HepG2 (cell line): ENCODE data around the gene SLC50A1. TPM values are rescaled to one million over a fixed set of nuclear protein-coding genes. Genes with fewer than 3 reads are reported as not detected.

ENCODE experiments used
- EED ChIP-seq: sonication (generic); formaldehyde crosslinking; IDR thresholded peaks from 2 replicates; pipeline ENCODE4 v1.5.0; 2020; ENCODE audit warnings: mild to moderate bottlenecking, missing genetic modification reagents
- GPBP1L1 ChIP-seq: sonication (generic); formaldehyde crosslinking; IDR thresholded peaks from 2 replicates; pipeline ENCODE4 v1.5.0; 2020; ENCODE audit warnings: mild to moderate bottlenecking, missing genetic modification reagents
- HNF1A ChIP-seq, 2 experiments: sonication (generic) in 1 of 2; formaldehyde crosslinking in 1 of 2; IDR thresholded peaks; 2 replicates each; pipeline versions ENCODE4 v1.4.0 to v1.6.1; 2016 to 2020; ENCODE audit warnings: borderline replicate concordance in 1 of 2, low read depth in 1 of 2, mild to moderate bottlenecking in 1 of 2, missing genetic modification reagents in 1 of 2
- MLXIP ChIP-seq: sonication (generic); formaldehyde crosslinking; IDR thresholded peaks from 2 replicates; pipeline ENCODE4 v1.9.0; 2021; ENCODE audit warnings: missing genetic modification reagents, borderline replicate concordance
- NCOR1 ChIP-seq: fragments of 200-600 bp; sonication (generic); IDR thresholded peaks from 2 replicates; pipeline ENCODE4 v1.7.0; 2017; ENCODE audit warnings: antibody characterized with exemption, low read length, borderline replicate concordance
- NFYB ChIP-seq: sonication (generic); formaldehyde crosslinking; IDR thresholded peaks from 2 replicates; pipeline ENCODE4 v1.4.0; 2020; ENCODE audit warnings: missing genetic modification reagents
- NFYC ChIP-seq: IDR thresholded peaks from 2 replicates; pipeline ENCODE4 v1.6.1; 2016; ENCODE audit warnings: missing genetic modification reagents, missing compliant biosample characterization
- PCBP2 ChIP-seq: fragments of 200-400 bp; formaldehyde crosslinking; optimal IDR thresholded peaks from 2 replicates; pipeline ENCODE3; 2018; ENCODE audit warnings: low read length, low read depth; ENCODE audit not compliant: poor library complexity, severe bottlenecking
- RFXANK ChIP-seq: IDR thresholded peaks from 2 replicates; pipeline ENCODE4 v1.6.1; 2016
- RORA ChIP-seq: sonication (generic); formaldehyde crosslinking; IDR thresholded peaks from 2 replicates; pipeline ENCODE4 v1.5.0; 2020; ENCODE audit warnings: mild to moderate bottlenecking, missing genetic modification reagents, moderate library complexity
- SOX5 ChIP-seq: IDR thresholded peaks from 2 replicates; pipeline ENCODE4 v1.6.1; 2016; ENCODE audit warnings: borderline replicate concordance
- SRSF4 ChIP-seq: fragments of 200-400 bp; formaldehyde crosslinking; IDR thresholded peaks from one replicate; pipeline ENCODE4 v1.6.1; 2018; ENCODE audit warnings: mild to moderate bottlenecking, low read depth, low read length, moderate library complexity; ENCODE audit not compliant: poor library complexity, severe bottlenecking
- ZNF550 ChIP-seq: sonication (generic); formaldehyde crosslinking; IDR thresholded peaks from 2 replicates; pipeline ENCODE4 v1.4.0; 2020; ENCODE audit warnings: mild to moderate bottlenecking, missing genetic modification reagents, borderline replicate concordance
- ZNF749 ChIP-seq: sonication (generic); formaldehyde crosslinking; IDR thresholded peaks from 2 replicates; pipeline ENCODE4 v1.8.0; 2022; ENCODE audit warnings: mild to moderate bottlenecking, missing genetic modification reagents, moderate library complexity, borderline replicate concordance
- polyA plus RNA-seq, 8 experiments: library from polyadenylated mRNA; depleted of rRNA in 3 of 8; stranded (reverse) in 7 of 8; unstranded in 1 of 8; fragments of >200 nt; fragmentation: Illumina TruSeq in 4 of 8; extraction: Trizol in 4 of 8; gene quantifications; 2 replicates each; pipeline versions ENCODE4 v1.2.1 to v1.2.3, GENCODE V29; 2011 to 2016; ENCODE audit warnings: low read depth in 4 of 8, missing spikeins in 1 of 8, mixed read lengths in 1 of 8; ENCODE audit not compliant: insufficient read depth in 1 of 8
- total RNA-seq, 5 experiments: library from RNA; depleted of rRNA; stranded (reverse); fragments of >200 nt; fragmentation: Illumina TruSeq; extraction: Trizol; gene quantifications; 2 replicates each; pipeline ENCODE4 v1.2.3, GENCODE V29; 2016; ENCODE audit warnings: low read depth in 1 of 5

SLC50A1 gene
- total and polyA plus RNA-seq, 2 of the 13 experiments (the other 11 are each of a cell fraction or from before 2014, with no cell fraction given) = 22.5 to 46.8 TPM

GRCh38 chr1:155128755-155129473 is 6.7 kb upstream of the SLC50A1 start (continued):
- TF ChIP-seq HNF1A (IDR thresholded peaks at IDR 0.05; ENCODE audit: low read depth) = no peak
- peak; percentile 76 for TF ChIP-seq HNF1A (CRISPR knock-in tag; IDR thresholded peaks at IDR 0.05; ENCODE audit: borderline replicate concordance)
- no peak for TF ChIP-seq NFYB (CRISPR knock-in tag)
- TF ChIP-seq PCBP2 = no peak
- TF ChIP-seq ZNF550 (CRISPR knock-in tag) = no peak
- TF ChIP-seq RFXANK (CRISPR knock-in tag) = no peak
- peak; percentile 75 for TF ChIP-seq NCOR1
- TF ChIP-seq SOX5 (CRISPR knock-in tag) = peak; percentile 69
- no peak; the same call in 1 of the 2 replicates for TF ChIP-seq EED
- TF ChIP-seq GPBP1L1 (CRISPR knock-in tag) = no peak
- TF ChIP-seq RORA (CRISPR knock-in tag) = no peak
- TF ChIP-seq ZNF749 (CRISPR knock-in tag) = peak; percentile 89
- no peak for TF ChIP-seq SRSF4
- no peak for TF ChIP-seq MLXIP
- TF ChIP-seq NFYC = no peak
